ENCODE data around the gene ADRA2B.

ADRA2B gene

DNA sequence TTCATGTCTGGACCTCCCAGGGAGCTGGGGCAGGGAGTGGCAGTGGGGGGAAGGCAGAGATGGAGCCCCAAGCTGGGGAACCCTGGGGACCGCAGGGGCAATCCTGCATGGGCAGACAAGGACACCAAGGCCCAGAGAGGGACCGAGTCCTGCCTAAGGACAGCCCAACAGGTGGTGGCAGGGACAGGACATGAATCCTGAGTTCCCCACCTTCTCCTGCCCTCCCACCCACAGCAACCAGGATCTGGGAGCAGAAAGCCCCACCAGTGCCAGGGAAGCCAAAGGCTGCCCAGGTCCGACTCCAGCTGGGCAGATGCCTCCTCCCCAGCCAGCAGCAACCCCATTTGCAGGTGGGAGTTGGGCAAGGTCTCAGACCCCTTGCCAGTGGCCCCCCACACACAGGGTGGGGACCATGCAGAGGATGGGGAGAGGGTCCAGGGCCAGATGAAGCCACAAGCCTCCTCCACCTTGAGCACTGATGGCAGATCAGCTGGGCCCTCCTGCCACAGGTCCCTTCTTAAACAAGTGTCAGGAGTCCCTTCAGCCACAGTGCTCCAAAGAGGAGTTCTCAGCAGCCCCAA, 6.3 kb downstream of the ADRA2B start:
- DNase-seq (no peak), ATAC-seq (no peak)
- no peaks in the 10 kb centered on the region for H3K27me3 Mint-ChIP-seq
- no peak overlapping the region for H3K27ac Mint-ChIP-seq
- no peaks in the 10 kb centered on the region for H3K36me3 Mint-ChIP-seq (ENCODE audit: low read depth)
- no peak overlapping the region for H3K4me3 Mint-ChIP-seq
- H3K9me3 Mint-ChIP-seq: peaks cover 6% of the 10 kb centered on the region
- no peaks in the 10 kb centered on the region for H3K4me1 Mint-ChIP-seq

DNA sequence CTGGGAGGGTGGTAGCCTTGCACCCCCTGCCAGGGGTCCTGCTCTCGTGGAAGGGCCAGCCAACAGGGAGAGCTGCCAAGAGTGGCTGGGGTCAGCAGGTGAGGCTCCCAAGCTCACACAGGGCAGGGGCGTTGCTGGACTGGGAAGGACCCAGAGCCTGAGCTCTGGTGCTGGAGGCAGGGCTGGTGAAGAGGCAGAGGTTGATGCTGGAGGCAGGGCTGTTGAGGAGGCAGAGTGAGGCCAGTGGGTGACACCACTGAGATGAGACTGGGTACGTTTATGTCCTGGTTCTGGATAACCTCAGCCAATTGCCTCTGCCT, 7.0 kb downstream of the ADRA2B start:
- no peak overlapping the region for H3K27ac Mint-ChIP-seq
- DNase-seq (no peak), ATAC-seq (no peak)
- no peaks in the 10 kb centered on the region for H3K27me3 Mint-ChIP-seq
- H3K4me3 Mint-ChIP-seq: no peak overlapping the region
- no peaks in the 10 kb centered on the region for H3K4me1 Mint-ChIP-seq
- peaks cover 9% of the 10 kb centered on the region for H3K9me3 Mint-ChIP-seq
- H3K36me3 Mint-ChIP-seq (ENCODE audit: low read depth): no peaks in the 10 kb centered on the region

GRCh38 chr2:96108541-96109360, 7.6 kb downstream of the ADRA2B start:
- no peaks in the 10 kb centered on the region for H3K36me3 Mint-ChIP-seq (ENCODE audit: low read depth)
- DNase-seq (no peak), ATAC-seq (no peak)
- no peaks in the 10 kb centered on the region for H3K27me3 Mint-ChIP-seq
- H3K4me3 Mint-ChIP-seq: no peak overlapping the region
- H3K4me1 Mint-ChIP-seq: no peaks in the 10 kb centered on the region
- peaks cover 9% of the 10 kb centered on the region for H3K9me3 Mint-ChIP-seq
- no peak overlapping the region for H3K27ac Mint-ChIP-seq

DNA sequence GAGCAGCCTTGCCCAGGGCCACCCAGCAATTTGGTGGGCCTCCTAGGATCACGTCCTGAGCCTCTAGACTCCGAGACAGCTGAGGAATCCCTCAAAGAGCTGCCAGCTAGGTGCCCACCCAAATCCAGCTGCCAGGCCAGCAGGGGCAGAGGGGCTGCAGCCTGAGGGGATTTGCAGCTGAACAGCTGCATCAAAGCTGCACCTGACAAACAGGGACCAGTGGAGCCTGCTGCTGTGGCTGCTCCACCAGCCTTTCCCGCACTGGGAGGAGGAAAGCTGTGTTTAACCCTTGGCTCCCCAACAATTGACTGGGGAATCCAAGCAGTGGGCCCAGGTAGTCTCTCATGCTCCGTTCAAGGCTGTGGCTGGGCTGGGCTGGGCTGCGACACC, 8.2 kb downstream of the ADRA2B start:
- Mint-ChIP-seq H3K36me3 (ENCODE audit: low read depth) (no peaks in the 10 kb centered on the region), H3K4me1 (no peaks in the 10 kb centered on the region), H3K4me3 (no peak overlapping the region), H3K27ac (no peak overlapping the region), H3K27me3 (no peaks in the 10 kb centered on the region), H3K9me3 (peaks cover 9% of the 10 kb centered on the region)
- no peak for ATAC-seq
- DNase-seq: no peak

GRCh38 chr2:96107708-96108065, 8.7 kb downstream of the ADRA2B start:
- no peaks in the 10 kb centered on the region for H3K36me3 Mint-ChIP-seq (ENCODE audit: low read depth)
- H3K4me1 Mint-ChIP-seq: no peaks in the 10 kb centered on the region
- ATAC-seq: no peak

DNA sequence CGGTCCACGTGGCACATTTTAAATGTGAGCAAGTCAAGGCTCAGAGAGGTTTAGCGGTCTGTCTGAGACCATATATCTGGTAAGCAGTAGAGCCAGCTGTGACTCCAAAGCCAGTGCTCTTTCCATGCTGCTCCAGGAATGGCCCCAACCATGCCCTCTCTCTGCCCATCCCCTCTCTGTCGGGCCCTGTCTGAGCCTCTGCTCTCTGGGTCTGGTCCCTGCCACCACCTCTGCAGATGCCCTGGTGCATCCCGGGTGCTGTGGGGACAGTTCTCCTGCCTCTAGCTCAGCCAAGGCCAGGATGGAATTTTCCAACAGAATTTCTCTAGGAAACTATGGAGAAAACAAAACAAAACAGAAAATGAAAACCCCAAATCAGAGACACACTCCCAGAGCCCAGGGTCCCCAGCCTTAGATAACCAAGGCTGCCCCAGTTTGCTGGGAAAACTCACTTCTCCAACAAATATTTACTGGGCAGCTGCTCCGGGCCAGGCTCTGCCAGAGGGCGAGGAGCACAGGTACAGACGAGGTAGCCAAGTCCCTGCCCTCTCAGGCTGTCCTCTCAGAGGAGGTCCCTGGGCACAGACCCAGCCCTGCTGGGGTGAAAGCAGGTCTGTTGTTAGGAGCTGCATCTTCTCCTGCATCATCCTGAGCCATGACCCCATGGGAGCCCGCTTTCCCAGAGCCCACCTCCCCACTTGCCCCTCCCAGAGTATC, 9.2 kb downstream of the ADRA2B start:
- Mint-ChIP-seq H3K27ac (no peak overlapping the region), H3K4me1 (no peaks in the 10 kb centered on the region), H3K4me3 (no peak overlapping the region), H3K9me3 (peaks cover 9% of the 10 kb centered on the region), H3K27me3 (no peaks in the 10 kb centered on the region), H3K36me3 (ENCODE audit: low read depth) (no peaks in the 10 kb centered on the region)
- DNase-seq: no peak
- ATAC-seq: no peak

More at GRCh38 chr2:96107708-96108065, 8.7 kb downstream of the ADRA2B start:
- H3K4me3 Mint-ChIP-seq: no peak overlapping the region
- peaks cover 9% of the 10 kb centered on the region for H3K9me3 Mint-ChIP-seq
- no peak overlapping the region for H3K27ac Mint-ChIP-seq
- no peaks in the 10 kb centered on the region for H3K27me3 Mint-ChIP-seq
- DNase-seq: no peak

DNA sequence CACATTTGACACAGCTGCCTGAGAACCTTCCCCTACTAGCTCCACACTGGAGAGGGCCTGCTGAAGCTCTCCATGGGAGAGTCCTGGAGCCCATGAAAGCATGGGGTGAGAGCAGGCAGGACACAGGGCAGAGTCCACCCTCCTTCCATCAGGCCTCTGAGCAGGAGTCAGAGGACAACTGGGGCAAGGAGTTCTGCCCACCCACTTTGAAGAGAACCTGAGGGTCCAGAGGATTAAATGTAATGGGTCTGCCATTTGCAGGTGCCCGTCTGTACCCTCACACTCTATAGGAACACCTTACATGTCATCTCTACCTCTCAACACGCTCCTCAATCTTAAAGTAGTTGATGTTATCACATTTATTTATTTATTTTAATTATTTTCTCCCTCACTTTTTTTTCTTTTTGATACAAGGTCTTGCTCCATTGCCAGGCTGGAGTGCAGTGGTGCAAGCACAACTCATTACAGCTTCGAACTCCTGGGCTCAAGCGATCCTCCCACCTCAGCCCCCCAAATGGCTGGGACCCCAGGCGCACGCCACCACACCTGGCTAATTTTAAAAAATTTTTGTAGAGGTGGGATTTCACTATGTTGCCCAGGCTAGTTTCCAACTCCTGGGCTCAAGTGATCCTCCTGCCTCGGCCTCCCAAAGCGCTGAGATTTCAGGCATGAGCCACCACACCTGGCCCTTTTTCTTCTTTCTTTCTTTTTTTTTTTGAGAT, 10.2 kb downstream of the ADRA2B start:
- Mint-ChIP-seq H3K36me3 (ENCODE audit: low read depth) (no peaks in the 10 kb centered on the region), H3K9me3 (peaks cover 9% of the 10 kb centered on the region), H3K27me3 (no peaks in the 10 kb centered on the region), H3K27ac (no peak overlapping the region), H3K4me1 (no peaks in the 10 kb centered on the region), H3K4me3 (no peak overlapping the region)
- DNase-seq (no peak), ATAC-seq (no peak)

- ATAC-seq (no peak), DNase-seq (no peak)
- no peaks in the 10 kb centered on the region for H3K36me3 Mint-ChIP-seq (ENCODE audit: low read depth)
- H3K27me3 Mint-ChIP-seq: no peaks in the 10 kb centered on the region
- H3K27ac Mint-ChIP-seq: no peak overlapping the region
- no peak overlapping the region for H3K4me3 Mint-ChIP-seq
- H3K9me3 Mint-ChIP-seq: peaks cover 9% of the 10 kb centered on the region
- no peaks in the 10 kb centered on the region for H3K4me1 Mint-ChIP-seq
These were observed 11.0 kb downstream of the ADRA2B start for GRCh38 chr2:96105152-96105915.

- ATAC-seq: no peak
- Mint-ChIP-seq H3K4me3 (no peak overlapping the region), H3K27me3 (no peaks in the 10 kb centered on the region), H3K9me3 (peaks cover 9% of the 10 kb centered on the region), H3K4me1 (no peaks in the 10 kb centered on the region), H3K36me3 (ENCODE audit: low read depth) (no peaks in the 10 kb centered on the region), H3K27ac (no peak overlapping the region)
- no peak for DNase-seq
These were observed 11.9 kb downstream of the ADRA2B start for GRCh38 chr2:96104487-96104861.

DNA sequence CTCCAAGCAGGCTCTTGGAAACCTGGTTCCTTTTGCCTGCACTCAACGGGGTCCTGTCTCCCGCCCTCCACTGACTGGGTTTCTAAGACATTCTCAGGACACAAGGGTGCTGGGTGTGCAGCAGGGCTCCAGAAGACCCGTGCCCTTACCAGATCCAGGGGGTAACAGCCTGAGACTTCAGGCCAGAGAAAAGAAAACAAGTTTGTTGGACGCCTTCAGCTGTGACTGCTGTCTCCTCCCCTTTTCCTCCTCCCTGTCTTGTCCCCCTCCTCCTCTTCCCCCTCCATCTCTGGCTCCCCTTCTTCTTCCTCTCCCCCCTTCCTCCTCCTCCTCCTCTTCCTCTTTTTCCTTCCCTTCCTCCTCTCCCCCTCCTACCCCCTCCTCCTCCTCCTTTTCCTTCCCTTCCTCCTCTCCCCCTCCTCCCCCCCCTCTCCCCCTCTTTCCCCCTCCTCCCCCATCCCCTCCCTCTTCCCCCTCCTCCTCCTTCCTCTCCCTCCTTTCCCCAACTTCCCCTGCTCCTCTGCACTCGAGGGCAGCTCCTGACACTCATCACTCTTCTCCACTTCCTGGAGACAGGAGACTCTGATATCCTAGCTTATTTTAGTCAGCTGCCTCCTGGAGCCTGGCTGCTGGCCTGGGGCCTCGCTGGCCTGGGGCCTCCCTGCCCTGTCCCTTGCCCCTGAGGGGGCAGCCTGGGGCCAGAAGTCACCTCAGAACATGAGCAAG, 12.4 kb downstream of the ADRA2B start:
- no peak for DNase-seq
- H3K4me1 Mint-ChIP-seq: no peaks in the 10 kb centered on the region
- no peak overlapping the region for H3K4me3 Mint-ChIP-seq
- H3K27me3 Mint-ChIP-seq: no peaks in the 10 kb centered on the region
- H3K9me3 Mint-ChIP-seq: peaks cover 9% of the 10 kb centered on the region
- no peak for ATAC-seq
- no peak overlapping the region for H3K27ac Mint-ChIP-seq
- no peaks in the 10 kb centered on the region for H3K36me3 Mint-ChIP-seq (ENCODE audit: low read depth)

- Mint-ChIP-seq H3K4me1 (no peaks in the 10 kb centered on the region), H3K4me3 (no peak overlapping the region), H3K27ac (no peak overlapping the region), H3K36me3 (ENCODE audit: low read depth) (no peaks in the 10 kb centered on the region), H3K27me3 (no peaks in the 10 kb centered on the region), H3K9me3 (peaks cover 9% of the 10 kb centered on the region)
- no peak for DNase-seq
- ATAC-seq: no peak
These were observed 13.2 kb downstream of the ADRA2B start for GRCh38 chr2:96103187-96103601.

- H3K36me3 Mint-ChIP-seq (ENCODE audit: low read depth): no peaks in the 10 kb centered on the region
- no peak for DNase-seq
- no peak overlapping the region for H3K4me3 Mint-ChIP-seq
- H3K27me3 Mint-ChIP-seq: no peaks in the 10 kb centered on the region
- H3K27ac Mint-ChIP-seq: no peak overlapping the region
- no peak for ATAC-seq
- peaks cover 9% of the 10 kb centered on the region for H3K9me3 Mint-ChIP-seq
- no peaks in the 10 kb centered on the region for H3K4me1 Mint-ChIP-seq
These were observed 13.7 kb downstream of the ADRA2B start for GRCh38 chr2:96102596-96103186.

DNA sequence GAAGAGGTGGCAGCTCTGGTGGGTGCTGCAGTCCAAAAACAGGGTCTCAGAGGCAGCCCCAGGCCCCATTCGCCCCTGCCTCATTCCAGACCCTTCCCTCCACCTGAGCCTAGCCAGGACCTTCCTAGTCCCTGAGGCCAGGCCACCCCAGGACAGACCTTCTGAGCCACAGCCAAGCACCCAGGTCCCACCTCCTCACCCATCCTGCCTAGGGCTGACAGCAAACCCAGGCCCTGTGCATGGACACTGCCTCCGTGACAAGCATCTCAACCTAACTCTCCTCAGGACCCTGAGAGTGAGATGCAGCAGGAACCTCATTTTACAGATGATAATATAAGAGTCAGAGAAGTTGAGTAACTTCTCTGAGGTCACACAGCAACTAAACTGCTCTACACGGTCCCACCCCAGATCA, 15.5 kb downstream of the ADRA2B start:
- no peak for ATAC-seq

More for the DNA sequence above, 15.5 kb downstream of the ADRA2B start:
- H3K4me3 Mint-ChIP-seq: no peak overlapping the region
- H3K27me3 Mint-ChIP-seq: no peaks in the 10 kb centered on the region
- no peaks in the 10 kb centered on the region for H3K36me3 Mint-ChIP-seq (ENCODE audit: low read depth)
- H3K27ac Mint-ChIP-seq: no peak overlapping the region
- H3K4me1 Mint-ChIP-seq: no peaks in the 10 kb centered on the region
- peaks cover 9% of the 10 kb centered on the region for H3K9me3 Mint-ChIP-seq
- DNase-seq: no peak
